Measurements from ENCODE around the gene NEFH. TPM values are rescaled to one million over a fixed set of nuclear protein-coding genes. Genes with fewer than 3 reads are reported as not detected.

NEFH gene
- total RNA-seq, 1 experiment from 2014 or later = not detected

DNA sequence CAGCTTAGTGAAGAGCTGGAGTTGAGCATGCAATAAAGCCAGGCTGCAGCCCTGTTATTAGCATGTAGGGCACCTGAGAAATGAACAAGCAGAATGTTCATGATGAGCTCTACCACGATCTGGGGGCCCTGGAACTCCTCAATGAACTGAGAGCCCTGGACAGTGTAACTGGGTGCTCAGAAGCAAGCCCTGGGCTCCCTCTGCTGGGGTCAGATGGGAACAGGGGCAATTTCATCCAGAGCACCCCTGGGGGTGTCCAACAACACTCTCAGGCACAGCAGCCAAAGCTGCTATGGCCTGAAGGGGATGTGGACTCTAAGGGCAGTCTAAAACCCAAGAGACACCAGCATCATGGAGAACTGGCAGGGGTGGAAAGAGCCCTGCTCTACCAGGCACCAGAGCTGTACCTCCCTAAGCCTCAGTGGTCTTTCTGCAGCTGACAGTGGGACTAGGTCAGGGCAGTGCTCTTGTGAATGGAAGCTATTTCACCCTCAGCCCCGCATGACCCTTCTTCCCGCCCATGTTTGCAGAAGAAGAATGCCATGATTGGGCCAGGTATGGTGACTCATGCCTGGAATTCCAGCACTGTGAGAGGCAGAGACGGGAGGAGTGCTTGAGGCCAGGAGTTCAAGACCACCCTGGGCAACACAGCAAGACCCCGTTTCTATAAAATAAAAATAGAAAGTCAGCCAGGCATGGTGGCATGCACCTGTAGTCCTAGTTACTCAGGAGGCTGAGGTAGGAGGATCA is 44.6 kb downstream of the NEFH start:
- in situ Hi-C loops (cut with HindIII; ENCODE audit: low pct_unique_long_range_greater_than_20kb, low sequenced_read_pairs) = no loop called here
- peak; percentile 30 for DNase-seq (ENCODE audit: low read depth)

DNA sequence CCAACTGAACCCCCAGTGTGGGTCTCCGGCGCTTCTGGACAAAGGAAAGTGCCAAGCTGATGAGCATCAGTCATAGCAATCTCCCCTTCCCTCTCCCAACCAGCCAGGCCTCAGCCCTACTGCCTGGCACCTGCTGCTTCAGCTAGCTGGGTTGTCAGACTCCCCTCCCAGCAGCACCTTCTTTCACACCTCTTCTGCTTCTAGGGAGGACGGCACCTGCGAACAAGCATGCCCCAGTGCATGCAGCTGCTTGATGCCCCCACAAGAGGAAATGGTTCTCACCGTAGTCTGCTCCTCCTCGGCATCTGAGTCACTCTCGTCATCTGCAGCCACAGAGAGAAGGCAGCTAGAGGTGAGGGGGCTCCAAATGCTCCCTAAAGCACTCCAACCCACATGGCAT is 48.1 kb downstream of the NEFH start:
- no peak for DNase-seq (ENCODE audit: low read depth)
- in situ Hi-C loops (cut with HindIII; ENCODE audit: low pct_unique_long_range_greater_than_20kb, low sequenced_read_pairs) = no loop called here

DNA sequence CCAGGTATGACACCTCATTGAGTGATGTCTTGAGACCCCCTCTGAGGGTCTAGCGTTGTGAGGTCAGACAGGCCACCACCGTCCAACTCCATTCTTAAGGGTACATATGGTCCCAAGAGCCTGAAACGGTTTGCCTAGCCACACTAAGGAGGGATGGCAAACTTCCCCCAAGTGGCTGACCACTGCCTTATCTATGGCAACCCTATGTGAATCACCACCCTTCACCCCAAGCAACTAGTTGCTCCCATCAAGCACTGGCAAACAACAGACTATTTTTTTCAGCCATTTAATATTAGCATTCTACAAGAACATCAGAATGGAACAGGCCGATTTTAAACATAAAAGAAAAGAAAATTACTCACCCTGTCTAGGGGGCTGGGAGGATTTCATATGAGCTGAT is 50.7 kb downstream of the NEFH start:
- in situ Hi-C loops (cut with HindIII; ENCODE audit: low pct_unique_long_range_greater_than_20kb, low sequenced_read_pairs) = no loop called here
- no peak for DNase-seq (ENCODE audit: low read depth)

DNA sequence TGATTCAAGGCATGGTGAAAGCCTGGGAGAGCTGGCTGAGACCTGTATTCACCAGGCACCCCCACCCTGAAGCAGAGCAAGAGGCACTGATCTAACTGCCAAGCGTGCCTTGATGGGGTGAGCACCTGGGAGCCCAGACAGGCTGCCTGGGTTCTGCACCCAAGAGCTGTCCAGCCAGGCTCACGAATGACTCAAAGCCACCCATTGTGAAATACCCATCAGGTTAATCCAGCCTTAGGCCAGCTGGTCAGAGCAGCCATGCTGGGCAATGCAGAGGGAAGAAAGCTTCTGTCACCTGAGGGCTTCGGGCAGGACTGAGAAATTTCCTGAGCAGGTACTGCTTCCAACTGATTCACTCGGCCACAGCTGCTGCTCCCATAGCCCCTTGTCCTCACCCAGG is 51.4 kb downstream of the NEFH start:
- in situ Hi-C loops (cut with HindIII; ENCODE audit: low pct_unique_long_range_greater_than_20kb, low sequenced_read_pairs) = no loop called here
- DNase-seq (ENCODE audit: low read depth) = no peak

DNA sequence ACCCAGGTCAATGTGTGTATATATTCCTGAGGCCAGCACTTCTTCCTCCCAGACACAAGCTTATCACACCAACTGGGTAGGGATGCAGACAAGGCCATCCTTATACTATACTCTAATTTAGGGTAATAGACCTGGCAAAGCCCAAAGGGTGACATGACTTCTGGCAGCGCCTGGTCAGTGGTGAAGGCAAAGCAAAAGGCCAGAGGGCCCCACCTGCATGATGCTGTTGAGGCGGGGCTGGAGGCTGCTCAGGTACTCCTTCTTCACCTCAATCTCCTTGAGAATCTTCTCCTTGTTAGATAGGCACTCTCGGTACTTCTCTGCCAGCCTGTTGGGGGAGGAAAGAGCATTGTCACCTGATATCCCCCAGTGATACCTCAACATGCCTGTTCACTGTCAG is 56.4 kb downstream of the NEFH start:
- in situ Hi-C loops (cut with HindIII; ENCODE audit: low pct_unique_long_range_greater_than_20kb, low sequenced_read_pairs) = no loop called here
- DNase-seq (ENCODE audit: low read depth) = no peak

DNA sequence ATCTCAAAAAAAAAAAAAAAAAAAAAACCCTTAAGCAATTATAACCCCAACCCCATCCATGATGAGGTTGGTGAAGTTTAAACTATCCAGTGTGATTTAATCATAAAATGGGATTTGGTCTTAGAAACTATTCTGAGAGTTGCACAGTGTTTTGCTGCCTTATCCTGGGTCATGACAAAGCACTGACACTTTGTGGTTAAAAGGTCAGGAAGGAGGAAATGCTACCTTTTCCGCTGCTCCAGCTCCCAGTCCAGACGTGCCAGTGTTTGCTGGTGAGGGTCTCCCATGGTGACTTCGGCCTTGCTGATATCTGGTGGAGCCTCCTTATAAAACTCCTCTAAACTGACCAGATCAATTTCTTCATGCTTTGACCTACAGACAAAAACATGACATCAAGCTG is 59.1 kb downstream of the NEFH start:
- no peak for DNase-seq (ENCODE audit: low read depth)
- in situ Hi-C loops (cut with HindIII; ENCODE audit: low pct_unique_long_range_greater_than_20kb, low sequenced_read_pairs) = no loop called here

Other genes with a start within 250 kb of the NEFH start
- 52.2 and 61.5 TPM in 2 replicates for gene RHBDD3, start 212.2 kb upstream of the NEFH start, total RNA-seq (2014; rRNA removed; shearing (Covaris generic); ENCODE audit: low replicate concordance)
- 172 and 173 TPM in 2 replicates for gene EWSR1, start 211.9 kb upstream of the NEFH start, total RNA-seq (2014; rRNA removed; shearing (Covaris generic); ENCODE audit: low replicate concordance)
- gene GAS2L1, start 173.6 kb upstream of the NEFH start, total RNA-seq (2014; rRNA removed; shearing (Covaris generic); ENCODE audit: low replicate concordance) = 18.5 and 20.8 TPM in 2 replicates
- not detected in 2 replicates for gene RASL10A, start 164.5 kb upstream of the NEFH start, total RNA-seq (2014; rRNA removed; shearing (Covaris generic); ENCODE audit: low replicate concordance)
- gene AP1B1, start 91.6 kb upstream of the NEFH start, total RNA-seq (2014; rRNA removed; shearing (Covaris generic); ENCODE audit: low replicate concordance) = 70.2 and 102 TPM in 2 replicates
- gene RFPL1, start 41.6 kb upstream of the NEFH start, total RNA-seq (2014; rRNA removed; shearing (Covaris generic); ENCODE audit: low replicate concordance) = not detected in 2 replicates
- gene THOC5, start 73.5 kb downstream of the NEFH start, total RNA-seq (2014; rRNA removed; shearing (Covaris generic); ENCODE audit: low replicate concordance) = 75.3 and 88.4 TPM in 2 replicates
- 326 and 344 TPM in 2 replicates for gene NIPSNAP1, start 100.9 kb downstream of the NEFH start, total RNA-seq (2014; rRNA removed; shearing (Covaris generic); ENCODE audit: low replicate concordance)
- gene NF2, start 123.4 kb downstream of the NEFH start, total RNA-seq (2014; rRNA removed; shearing (Covaris generic); ENCODE audit: low replicate concordance) = 190 and 199 TPM in 2 replicates
- gene CABP7, start 239.8 kb downstream of the NEFH start, total RNA-seq (2014; rRNA removed; shearing (Covaris generic); ENCODE audit: low replicate concordance) = not detected in 2 replicates

Measured in Caki2 (cell line).